HG03103 (cell line): Measurements from ENCODE around the gene NKX3-2.

Experiments used
- ATAC-seq: cut with Tn5 transposase; IDR thresholded peaks from one replicate; pipeline ENCODE4 v1.9.1; 2021; ENCODE audit warnings: low read depth; ENCODE audit not compliant: unreplicated experiment

NKX3-2 gene

DNA sequence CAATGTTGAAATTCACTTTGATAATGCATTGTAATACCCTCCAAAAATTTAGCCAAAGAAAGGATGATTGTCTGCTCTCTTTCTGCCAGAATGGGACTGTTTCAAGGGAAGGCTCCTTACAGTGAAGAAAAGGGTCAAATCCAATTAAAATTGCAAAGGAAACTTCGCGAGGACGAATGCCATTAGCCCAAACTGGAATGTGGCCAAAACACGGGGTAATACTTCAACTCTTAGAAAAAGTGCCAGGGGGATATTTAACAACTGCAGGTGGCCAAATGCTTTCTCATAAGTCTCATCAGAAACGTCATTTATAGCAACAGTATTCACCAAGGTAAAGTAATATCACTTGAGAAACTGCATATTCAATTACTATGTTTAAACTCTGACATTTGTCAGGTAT, 29.0 kb downstream of the NKX3-2 start:
- ATAC-seq: no peak

DNA sequence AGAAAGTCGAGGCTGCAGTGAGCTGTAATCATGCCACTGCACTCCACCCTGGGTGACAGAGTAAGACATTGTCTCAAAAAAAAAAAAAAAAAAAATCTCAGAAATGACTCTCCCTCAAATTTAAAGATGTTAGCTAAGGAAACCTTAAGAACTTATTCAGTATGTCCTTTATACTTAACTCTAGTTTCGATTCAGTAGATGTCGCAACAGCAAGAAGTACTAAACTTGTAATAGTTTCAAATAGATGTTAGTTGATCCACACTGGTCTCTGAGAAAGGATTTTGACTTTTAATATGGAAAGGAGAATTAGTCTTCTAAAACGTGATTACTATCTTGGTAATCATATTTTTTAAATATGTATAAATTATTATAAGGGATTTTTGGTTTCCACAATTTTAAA, 29.6 kb downstream of the NKX3-2 start:
- no peak for ATAC-seq

DNA sequence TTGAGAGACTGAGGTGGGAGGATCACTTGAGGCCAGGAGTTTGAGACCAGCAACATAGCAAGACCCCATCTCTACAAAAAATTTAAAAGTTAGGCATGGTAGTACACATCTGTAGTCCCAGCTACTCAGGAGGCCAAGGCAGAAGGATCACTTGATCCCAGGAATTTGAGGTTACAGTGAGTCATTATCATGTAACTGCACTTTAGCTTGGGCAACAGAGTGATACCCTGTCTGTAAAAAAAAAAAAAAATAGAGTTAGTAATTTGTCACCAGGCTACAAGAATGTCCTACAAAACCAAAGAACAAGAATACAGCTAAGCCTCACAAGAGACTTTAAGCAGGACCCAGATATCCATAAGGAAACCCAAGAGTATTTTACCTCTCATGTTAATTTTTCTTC, 33.2 kb downstream of the NKX3-2 start:
- ATAC-seq: no peak

- ATAC-seq: no peak
Observed at GRCh38 chr4:13509442-13509841, 34.9 kb downstream of the NKX3-2 start.

- no peak for ATAC-seq
Observed at GRCh38 chr4:13504374-13504773, 39.9 kb downstream of the NKX3-2 start.

- ATAC-seq: no peak
Observed at GRCh38 chr4:13498469-13498868, 45.8 kb downstream of the NKX3-2 start.

DNA sequence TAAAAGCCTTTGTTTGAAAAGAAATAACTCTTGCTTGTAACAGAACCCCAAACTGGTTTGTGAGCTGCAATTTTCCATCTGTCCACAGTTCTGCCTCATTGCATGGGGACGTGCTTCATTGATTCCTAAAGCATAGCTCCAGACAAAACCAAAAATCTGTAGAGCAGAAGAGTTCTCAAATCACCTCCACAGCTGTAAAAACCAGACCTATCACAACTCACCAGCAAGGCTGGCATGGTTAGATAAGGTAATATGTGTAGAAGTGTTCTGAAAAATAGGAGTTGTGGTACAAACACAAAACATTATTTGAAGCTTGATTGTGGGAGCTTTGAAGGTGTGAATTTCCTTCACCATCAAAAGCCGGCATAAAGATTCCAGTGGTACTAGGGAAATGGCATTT, 47.7 kb downstream of the NKX3-2 start:
- ATAC-seq: no peak

DNA sequence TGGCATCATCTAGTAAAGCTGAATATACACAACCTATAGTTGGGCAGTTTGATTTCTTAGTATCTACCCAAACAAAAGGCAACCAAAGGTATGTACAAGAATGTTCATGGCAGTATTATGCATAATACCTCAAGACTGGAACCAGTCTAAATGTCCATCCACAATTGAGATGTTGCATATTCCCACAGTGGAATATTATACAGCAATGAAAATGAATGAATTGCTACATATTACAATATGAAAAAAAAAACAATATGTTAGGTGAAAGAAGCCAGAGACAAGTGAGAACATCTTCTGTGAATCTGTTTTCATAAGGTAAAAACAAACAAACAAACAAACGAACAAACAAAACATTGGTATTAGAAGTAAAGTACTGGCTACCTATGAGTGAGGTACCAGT, 48.6 kb downstream of the NKX3-2 start:
- no peak for ATAC-seq

DNA sequence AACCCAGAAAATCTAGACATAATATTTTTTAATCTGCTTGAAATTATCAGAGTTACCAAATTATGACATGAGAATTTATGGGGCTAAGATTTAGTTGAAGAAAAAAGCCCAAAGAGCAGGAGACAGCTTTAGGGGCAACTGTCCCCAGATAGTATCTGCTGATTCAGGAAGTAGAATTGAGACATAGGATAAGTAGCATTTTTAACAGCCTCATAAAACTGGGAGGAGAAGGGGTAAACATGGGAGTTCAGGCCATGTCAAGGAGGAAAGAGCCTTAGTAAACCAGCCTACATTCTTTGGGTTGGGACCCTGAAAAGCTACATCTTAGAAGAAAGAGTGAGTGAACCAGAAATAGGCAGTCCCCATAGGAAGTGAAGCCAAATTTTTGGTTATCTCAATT, 50.5 kb downstream of the NKX3-2 start:
- ATAC-seq: no peak

DNA sequence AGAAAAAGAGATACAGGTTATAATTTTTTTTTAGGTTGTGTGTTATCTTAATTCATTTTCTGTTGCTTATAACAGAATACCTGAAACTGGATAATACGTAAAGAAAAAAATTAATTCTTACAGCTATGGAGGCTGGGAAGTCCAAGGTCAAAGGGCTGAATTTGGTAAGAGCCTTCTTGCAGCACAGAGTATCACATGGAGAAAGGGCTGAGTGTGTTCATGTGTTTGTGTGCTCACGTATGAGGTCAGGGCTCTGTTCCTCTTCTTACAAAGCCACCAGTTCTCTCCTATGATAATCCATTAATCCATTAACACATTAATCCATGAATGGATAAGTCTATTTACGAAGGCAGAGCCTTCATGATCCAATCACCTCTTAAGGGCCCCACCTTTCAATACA, 51.6 kb downstream of the NKX3-2 start:
- ATAC-seq: no peak
